ENCODE measurements around the gene PTGDS. TPM values are rescaled to one million over a fixed set of nuclear protein-coding genes. Genes with fewer than 3 reads are reported as not detected.

Gene PTGDS
- total and polyA plus RNA-seq, 12 donors = 1.1 to 812 (median 219) TPM

- no peak overlapping the region for H3K27ac ChIP-seq
- intact Hi-C loops (cut with DNase I) = no loop called here
These were observed 30.0 kb downstream of the PTGDS start for GRCh38 chr9:137007108-137007815.

DNA sequence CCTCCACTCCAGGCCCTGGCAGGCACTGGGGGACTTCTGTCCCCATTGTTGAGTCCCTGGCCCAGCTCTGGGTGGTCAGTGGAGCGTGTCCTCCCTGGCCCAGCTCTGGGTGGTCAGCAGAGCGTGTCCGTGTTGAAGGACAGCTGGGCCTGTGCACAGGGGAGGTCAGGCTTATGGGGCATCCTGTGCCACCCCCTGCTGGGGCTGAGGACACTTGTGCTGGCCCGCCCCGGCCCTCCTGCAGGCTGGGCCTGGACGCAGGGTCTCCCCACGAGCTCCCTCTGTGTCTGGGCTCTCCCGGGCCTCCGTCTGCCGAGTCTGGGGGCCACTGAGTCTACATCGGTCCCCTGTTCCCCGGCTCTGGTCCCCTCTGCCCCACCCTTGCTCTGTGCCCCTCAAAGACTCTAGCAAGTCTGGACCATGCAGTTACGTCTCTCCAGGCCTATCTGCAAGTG lies 30.5 kb downstream of the PTGDS start:
- H3K36me3 ChIP-seq (replicated peaks in 1 of 2) = peaks cover 0 to 14% of the 10 kb centered on the region in 2 donors
- WGBS, 4 donors = 91 to 100% (median 94%) methylated on average over 2 to 13 of the region's 13 CpGs
- no peak for TF ChIP-seq POLR2A (IDR thresholded peaks at IDR 0.05)
- TF ChIP-seq CTCF (IDR thresholded peaks at IDR 0.05) = no peak
- intact Hi-C loops (cut with DNase I) = no loop called here
- no peaks in the 10 kb centered on the region for H3K9me3 ChIP-seq (replicated peaks in 1 of 3)
- H3K27me3 ChIP-seq = no peaks in the 10 kb centered on the region
- H3K27ac ChIP-seq = no peak overlapping the region
- H3K4me3 ChIP-seq = no peak overlapping the region
- no peak for DNase-seq
- H3K4me1 ChIP-seq (replicated peaks in 1 of 2) = no peaks in the 10 kb centered on the region

More at GRCh38 chr9:137007108-137007815, 30.0 kb downstream of the PTGDS start:
- no peak for TF ChIP-seq CTCF (IDR thresholded peaks at IDR 0.05)
- no peak for TF ChIP-seq POLR2A (IDR thresholded peaks at IDR 0.05)
- Histone ChIP-seq H3K9me3 (replicated peaks in 1 of 3) (no peaks in the 10 kb centered on the region), H3K4me1 (replicated peaks in 1 of 2) (no peaks in the 10 kb centered on the region), H3K27me3 (no peaks in the 10 kb centered on the region), H3K4me3 (no peak overlapping the region), H3K36me3 (replicated peaks in 1 of 2) (peaks cover 0 to 14% of the 10 kb centered on the region in 2 donors)
- WGBS, 4 donors = 85 to 88% (median 86%) methylated on average over 27 to 30 of the region's 30 CpGs
- no peak for DNase-seq

DNA sequence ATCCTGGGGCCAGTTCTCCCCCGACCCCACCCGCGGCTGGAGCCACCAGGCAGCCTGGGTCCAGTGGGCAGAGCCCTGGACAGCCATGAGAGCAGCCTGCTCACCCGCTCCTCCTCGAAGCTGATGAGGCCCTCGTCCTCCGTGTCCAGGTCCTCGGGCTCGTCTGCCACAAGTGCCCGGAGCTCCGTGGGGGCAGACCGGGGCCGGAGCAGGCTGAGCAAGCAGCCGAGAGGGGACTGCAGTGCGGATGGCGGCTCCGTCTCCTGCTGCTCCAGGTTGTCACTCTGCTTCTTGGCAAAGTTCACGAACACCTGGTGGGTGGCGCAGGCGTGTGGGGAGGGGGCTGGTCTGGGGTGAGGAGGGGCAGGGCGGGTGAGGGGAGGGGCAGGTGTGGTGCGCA lies 31.0 kb downstream of the PTGDS start:
- H3K36me3 ChIP-seq (replicated peaks in 1 of 2) = peaks cover 0 to 14% of the 10 kb centered on the region in 2 donors
- no peaks in the 10 kb centered on the region for H3K9me3 ChIP-seq (replicated peaks in 1 of 3)
- H3K4me1 ChIP-seq (replicated peaks in 1 of 2) = no peaks in the 10 kb centered on the region
- no peak overlapping the region for H3K27ac ChIP-seq
- 82 to 94% (median 92%) methylated on average over 2 to 22 of the region's 22 CpGs for WGBS, 4 donors
- no peak for DNase-seq
- H3K27me3 ChIP-seq = no peaks in the 10 kb centered on the region
- H3K4me3 ChIP-seq = no peak overlapping the region
- intact Hi-C loops (cut with DNase I) = no loop called here
- TF ChIP-seq CTCF (IDR thresholded peaks at IDR 0.05) = no peak
- TF ChIP-seq POLR2A (IDR thresholded peaks at IDR 0.05) = no peak

DNA sequence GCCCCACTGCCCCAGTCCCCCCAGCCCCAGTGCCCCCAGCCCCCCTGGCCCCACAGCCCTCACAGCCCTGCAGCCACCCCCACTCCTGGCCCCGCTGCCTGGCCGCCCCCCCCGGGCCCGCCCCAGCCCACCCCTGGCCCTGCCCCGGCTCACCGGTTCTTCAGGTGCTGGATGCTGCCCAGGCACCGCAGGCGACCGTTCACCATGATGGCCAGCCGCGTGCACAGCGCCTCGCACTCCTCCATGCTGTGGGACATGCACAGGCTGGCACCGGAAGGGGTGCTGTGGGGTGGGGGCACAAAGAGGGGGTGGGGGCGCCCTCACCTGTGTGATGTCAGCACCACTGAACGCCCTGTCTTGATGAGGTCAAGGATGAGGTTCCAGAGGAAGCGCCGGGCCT lies 31.9 kb downstream of the PTGDS start:
- H3K9me3 ChIP-seq (replicated peaks in 1 of 3) = no peaks in the 10 kb centered on the region
- 91 to 100% (median 94%) methylated on average over 6 to 18 of the region's 18 CpGs for WGBS, 4 donors
- no peak overlapping the region for H3K4me3 ChIP-seq
- no peak overlapping the region for H3K27ac ChIP-seq
- intact Hi-C loops (cut with DNase I) = no loop called here
- DNase-seq = no peak
- no peaks in the 10 kb centered on the region for H3K27me3 ChIP-seq
- TF ChIP-seq POLR2A (IDR thresholded peaks at IDR 0.05) (no peak), CTCF (IDR thresholded peaks at IDR 0.05) (no peak)
- peaks cover 0 to 16% of the 10 kb centered on the region in 2 donors for H3K36me3 ChIP-seq (replicated peaks in 1 of 2)
- H3K4me1 ChIP-seq (replicated peaks in 1 of 2) = no peaks in the 10 kb centered on the region

Data from adrenal gland (tissue), 12 donors.